Colonic mucosa (tissue), 4 donors: ENCODE results near the gene PTPRM. TPM values are rescaled to one million over a fixed set of nuclear protein-coding genes. Genes with fewer than 3 reads are reported as not detected.

Experiments used
- DNase-seq: peaks from one replicate; pipeline ENCODE4 v3.0.0-alpha.2; 2020
- H3K27ac ChIP-seq: fragments of 200-600 bp; one replicate; pipeline ENCODE4 v1.8.0; 2021
- H3K27me3 ChIP-seq: fragments of 200-600 bp; one replicate; pipeline ENCODE4 v1.8.0; 2021
- H3K36me3 ChIP-seq: fragments of 200-600 bp; one replicate; pipeline ENCODE4 v1.8.0; 2021
- H3K4me1 ChIP-seq: fragments of 200-600 bp; one replicate; pipeline ENCODE4 v1.8.0; 2021; ENCODE audit warnings: mild to moderate bottlenecking
- H3K4me3 ChIP-seq: fragments of 200-600 bp; one replicate; pipeline ENCODE4 v1.8.0; 2021
- H3K9ac ChIP-seq, 2 donors: one replicate each; pipeline ENCODE4 v1.7.0; 2013; ENCODE audit warnings: control low read depth in 2 of 2, low read depth in 2 of 2, low read length in 2 of 2
- H3K9me3 ChIP-seq: fragments of 200-600 bp; one replicate; pipeline ENCODE4 v1.8.0; 2021
- CTCF ChIP-seq: fragments of 200-600 bp; IDR thresholded peaks from one replicate; pipeline ENCODE4 v1.8.0; 2022; ENCODE audit warnings: antibody characterized with exemption, mild to moderate bottlenecking
- intact Hi-C: fragments of 100-400 bp; cut with DNase I; formaldehyde crosslinking; loops from one replicate; pipeline ENCODE4 v1.14.1; 2022
- total RNA-seq, 2 donors: library from RNA; stranded (reverse); fragmentation: NEBNext Ultra II Directional in 1 of 2; extraction: Animal tissue kit (Norgen Biotek cat#: 25700) in 1 of 2; gene quantifications; one replicate each; pipeline ENCODE4 v1.2.1, GENCODE V29; 2021
- donor health status: healthy.
- donor health status: DM: no; HTN: no; CAD: no.
- donor health status: DM: no; HTN: no; CAD: no.

The PTPRM gene
- total RNA-seq, 2 donors from 2014 or later: 8.1 to 13.9 TPM

DNA sequence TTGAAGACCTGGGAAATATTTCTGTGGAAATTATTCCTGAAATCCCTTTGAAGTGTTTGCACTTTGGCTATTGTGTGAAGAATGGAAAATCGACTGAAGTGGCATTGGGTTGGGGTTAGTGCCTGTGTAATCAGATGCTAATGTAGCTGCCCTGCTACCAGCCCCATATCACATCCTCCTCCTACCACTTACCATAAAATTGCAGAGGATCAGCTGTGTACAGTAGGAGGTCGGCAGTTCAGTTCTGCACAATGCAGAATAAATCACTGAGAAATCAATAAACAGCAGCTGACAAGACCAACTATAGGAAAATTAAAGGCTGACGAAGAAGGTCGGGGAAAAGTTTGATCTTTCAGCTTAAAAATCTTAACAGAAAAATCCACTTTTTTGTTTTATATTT lies 440.9 kb downstream of the PTPRM start:
- intact Hi-C loops: no loop called here
- no peaks in the 10 kb centered on the region for H3K27me3 ChIP-seq
- H3K36me3 ChIP-seq: no peaks in the 10 kb centered on the region
- no peak for DNase-seq
- H3K9ac ChIP-seq: no peak overlapping the region
- no peak for TF ChIP-seq CTCF
- no peak overlapping the region for H3K4me3 ChIP-seq
- H3K9me3 ChIP-seq: no peaks in the 10 kb centered on the region
- no peaks in the 10 kb centered on the region for H3K4me1 ChIP-seq
- no peak overlapping the region for H3K27ac ChIP-seq

DNA sequence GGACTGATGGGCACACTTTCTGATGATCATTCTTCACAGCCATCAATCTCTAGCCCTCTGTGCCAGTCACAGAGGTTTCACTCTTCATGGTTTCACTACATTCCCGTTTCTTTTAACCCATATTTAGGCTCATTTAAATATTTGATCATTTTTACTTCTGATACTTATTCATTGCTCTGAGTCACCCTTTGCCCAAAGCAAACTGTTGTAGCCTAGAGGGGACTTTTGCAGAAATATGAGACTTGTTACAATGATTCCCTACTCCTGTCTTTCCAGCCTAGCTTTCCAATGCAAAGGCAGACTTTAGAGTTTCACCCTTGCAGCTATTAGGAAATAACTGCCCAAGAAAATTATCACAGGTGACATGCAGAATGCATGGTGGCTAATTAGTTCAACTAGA lies 444.2 kb downstream of the PTPRM start:
- no peaks in the 10 kb centered on the region for H3K27me3 ChIP-seq
- intact Hi-C loops: no loop called here
- H3K9me3 ChIP-seq: no peaks in the 10 kb centered on the region
- no peak overlapping the region for H3K9ac ChIP-seq
- no peaks in the 10 kb centered on the region for H3K36me3 ChIP-seq
- DNase-seq: no peak
- H3K4me1 ChIP-seq: no peaks in the 10 kb centered on the region
- TF ChIP-seq CTCF: no peak
- no peak overlapping the region for H3K27ac ChIP-seq
- no peak overlapping the region for H3K4me3 ChIP-seq

- DNase-seq: no peak
- Histone ChIP-seq H3K4me3 (no peak overlapping the region), H3K27ac (no peak overlapping the region), H3K4me1 (no peaks in the 10 kb centered on the region), H3K36me3 (no peaks in the 10 kb centered on the region), H3K27me3 (no peaks in the 10 kb centered on the region), H3K9me3 (no peaks in the 10 kb centered on the region), H3K9ac (no peak overlapping the region)
- TF ChIP-seq CTCF: no peak
- intact Hi-C loops: no loop called here
Measured at GRCh38 chr18:8011906-8012305, 444.8 kb downstream of the PTPRM start.

GRCh38 chr18:8018701-8019331 lies 451.7 kb downstream of the PTPRM start:
- Histone ChIP-seq H3K9me3 (no peaks in the 10 kb centered on the region), H3K27me3 (no peaks in the 10 kb centered on the region), H3K4me3 (no peak overlapping the region), H3K27ac (no peak overlapping the region), H3K9ac (no peak overlapping the region), H3K36me3 (no peaks in the 10 kb centered on the region), H3K4me1 (no peaks in the 10 kb centered on the region)
- no peak for TF ChIP-seq CTCF
- no peak for DNase-seq
- intact Hi-C loops: no loop called here

DNA sequence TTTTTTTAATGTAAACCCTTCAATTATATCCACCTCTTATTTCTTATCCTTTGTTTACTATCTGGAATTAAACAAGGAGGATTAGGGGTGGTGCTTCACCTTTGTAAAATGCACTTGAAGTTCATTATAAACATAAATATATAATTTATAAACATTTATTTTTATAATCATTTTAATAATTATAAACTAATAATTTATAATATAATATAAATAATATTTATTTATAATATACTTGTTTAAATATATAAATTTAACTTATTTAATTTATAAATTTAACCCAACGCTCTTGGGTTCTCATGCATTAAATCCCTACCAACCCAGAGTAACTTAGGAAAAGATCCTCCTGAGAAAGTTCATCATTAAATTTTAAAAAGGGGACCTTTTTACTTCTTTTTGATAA lies 452.5 kb downstream of the PTPRM start:
- intact Hi-C loops: no loop called here
- no peak for DNase-seq
- Histone ChIP-seq H3K36me3 (no peaks in the 10 kb centered on the region), H3K4me1 (no peaks in the 10 kb centered on the region), H3K4me3 (no peak overlapping the region), H3K9me3 (no peaks in the 10 kb centered on the region), H3K27ac (no peak overlapping the region), H3K27me3 (no peaks in the 10 kb centered on the region), H3K9ac (no peak overlapping the region)
- no peak for TF ChIP-seq CTCF
